SK-N-SH (cell line): ENCODE measurements around the gene CDX1. TPM values are rescaled to one million over a fixed set of nuclear protein-coding genes. Genes with fewer than 3 reads are reported as not detected.

Experiments
- CTCF ChIA-PET: fragments of 300-600, 350-600 bp; formaldehyde crosslinking; extraction: SDS; loops from one replicate; lab custom pipeline; 2021; lab: Yijun Ruan, JAX
- POLR2A ChIA-PET: fragments of 350-600 bp; sonication (Branson Sonifier 250); formaldehyde crosslinking; extraction: SDS; loops from one replicate; lab custom pipeline; 2020; ENCODE audit warnings: antibody characterized with exemption, inconsistent platforms; lab: Yijun Ruan, JAX
- DNase-seq: peaks from one replicate; pipeline ENCODE4 v3.0.0; 2012
- H2AFZ ChIP-seq: fragments of 200-600 bp; sonication (generic); 2 replicates; pipeline ENCODE4 v1.8.1; 2016; ENCODE audit warnings: antibody characterized with exemption, mild to moderate bottlenecking, low read depth
- H3F3A ChIP-seq: fragments of 200-600 bp; sonication (generic); replicated peaks from 2 replicates; pipeline ENCODE3; 2016; ENCODE audit warnings: antibody characterized with exemption, mild to moderate bottlenecking; ENCODE audit not compliant: insufficient read depth
- H3K27ac ChIP-seq, 2 experiments: fragments of 200-500 bp in 1 of 2; fragments of 200-600 bp in 1 of 2; sonication (Bioruptor generic) in 1 of 2; sonication (generic), shearing (Covaris generic) in 1 of 2; 2 replicates each; pipeline versions ENCODE4 v1.5.1 to v1.6.1; 2014 to 2016; ENCODE audit warnings: low read depth in 2 of 2, inconsistent platforms in 1 of 2, low read length in 1 of 2, mild to moderate bottlenecking in 1 of 2, mixed read lengths in 1 of 2
- H3K27me3 ChIP-seq: fragments of 200-600 bp; sonication (generic), shearing (Covaris generic); 2 replicates; pipeline ENCODE4 v1.6.1; 2016; ENCODE audit warnings: mixed run types; ENCODE audit not compliant: insufficient read depth
- H3K36me3 ChIP-seq, 2 experiments: fragments of 200-500 bp in 1 of 2; fragments of 200-600 bp in 1 of 2; sonication (Bioruptor generic) in 1 of 2; sonication (generic) in 1 of 2; replicated peaks in 1 of 2; 2 replicates each; pipeline versions ENCODE3 to v1.5.1; 2014 to 2016; ENCODE audit warnings: low read length in 1 of 2, mild to moderate bottlenecking in 1 of 2; ENCODE audit not compliant: insufficient read depth in 2 of 2, control insufficient read depth in 1 of 2
- H3K4me1 ChIP-seq, 2 experiments: fragments of 200-500 bp in 1 of 2; fragments of 200-600 bp in 1 of 2; sonication (Bioruptor generic) in 1 of 2; sonication (generic), shearing (Covaris generic) in 1 of 2; 2 replicates each; pipeline versions ENCODE4 v1.5.1 to v1.6.1; 2014 to 2016; ENCODE audit warnings: low read depth in 1 of 2, low read length in 1 of 2, mixed run types in 1 of 2; ENCODE audit not compliant: insufficient read depth in 2 of 2, control insufficient read depth in 1 of 2
- H3K4me2 ChIP-seq: fragments of 200-600 bp; sonication (generic), shearing (Covaris generic); 2 replicates; pipeline ENCODE4 v1.6.1; 2017; ENCODE audit warnings: mixed run types
- H3K4me3 ChIP-seq, 2 experiments: fragments of 200-500 bp in 1 of 2; fragments of 200-600 bp in 1 of 2; sonication (Bioruptor generic) in 1 of 2; sonication (generic), shearing (Covaris generic) in 1 of 2; 2 replicates each; pipeline versions ENCODE4 v1.5.1 to v1.8.1; 2014 to 2016; ENCODE audit warnings: low read depth in 2 of 2, inconsistent platforms in 1 of 2, low read length in 1 of 2, mild to moderate bottlenecking in 1 of 2, mixed read lengths in 1 of 2, moderate library complexity in 1 of 2
- H3K79me2 ChIP-seq: fragments of 200-600 bp; sonication (generic); 2 replicates; pipeline ENCODE4 v1.8.1; 2017; ENCODE audit warnings: mild to moderate bottlenecking; ENCODE audit not compliant: insufficient read depth
- H3K9ac ChIP-seq: fragments of 200-600 bp; sonication (generic); 2 replicates; pipeline ENCODE4 v1.6.1; 2017; ENCODE audit warnings: mixed run types
- H3K9me2 ChIP-seq: fragments of 200-600 bp; sonication (generic); 2 replicates; pipeline ENCODE4 v1.6.1; 2017; ENCODE audit warnings: mixed run types
- H3K9me3 ChIP-seq: fragments of 200-600 bp; sonication (generic); 2 replicates; pipeline ENCODE4 v1.6.1; 2017; ENCODE audit warnings: mixed run types, mild to moderate bottlenecking, moderate library complexity
- H4K20me1 ChIP-seq: fragments of 200-600 bp; sonication (generic); 2 replicates; pipeline ENCODE4 v1.6.1; 2017; ENCODE audit warnings: mild to moderate bottlenecking, mixed run types; ENCODE audit not compliant: insufficient read depth
- ELF1 ChIP-seq: IDR thresholded peaks from 2 replicates; pipeline ENCODE4 v1.4.0; 2012
- JUND ChIP-seq: IDR thresholded peaks from 2 replicates; pipeline ENCODE4 v1.4.0; 2012
- MXI1 ChIP-seq: IDR thresholded peaks from 2 replicates; pipeline ENCODE4 v1.6.1; 2012; ENCODE audit warnings: mild to moderate bottlenecking, low read depth, low read length, improper control_type of control experiment
- POLR2AphosphoS5 ChIP-seq: IDR thresholded peaks from 2 replicates; pipeline ENCODE4 v1.6.1; 2012; ENCODE audit warnings: low read depth, low read length
- RAD21 ChIP-seq: IDR thresholded peaks from 2 replicates; pipeline ENCODE4 v1.6.1; 2012; ENCODE audit warnings: mild to moderate bottlenecking, low read length
- RCOR1 ChIP-seq: fragments of 150-350 bp; IDR thresholded peaks from 2 replicates; pipeline ENCODE4 v1.6.1; 2017; ENCODE audit warnings: antibody characterized with exemption, low read length
- REST ChIP-seq: IDR thresholded peaks from 2 replicates; pipeline ENCODE4 v1.6.1; 2012; ENCODE audit warnings: mild to moderate bottlenecking, low read depth, low read length, moderate library complexity
- TAF1 ChIP-seq: IDR thresholded peaks from 2 replicates; pipeline ENCODE4 v1.6.1; 2012; ENCODE audit warnings: low read depth, mild to moderate bottlenecking, low read length, moderate library complexity, borderline replicate concordance
- TCF12 ChIP-seq: IDR thresholded peaks from 2 replicates; pipeline ENCODE4 v1.4.0; 2012
- ZBTB33 ChIP-seq: IDR thresholded peaks from 2 replicates; pipeline ENCODE4 v1.4.0; 2012; ENCODE audit warnings: low read depth, borderline replicate concordance
- WGBS: methylation state at CpG from one replicate; pipeline ENCODE4 v1.1.6; 2017; ENCODE audit warnings: low lambda C conversion rate; 5-methylcytosine and 5-hydroxymethylcytosine counted together
- polyA plus RNA-seq, 3 experiments: library from polyadenylated mRNA; depleted of rRNA; stranded (reverse); fragments of >200 nt; gene quantifications; 2 replicates each; pipeline ENCODE4 v1.2.3, GENCODE V29; 2012

CDX1 gene
- polyA plus RNA-seq, 1 of the 3 experiments (the other 2 are of a cell fraction) = 0.23 TPM

- H3K4me2 ChIP-seq = peak overlapping the region; percentile 97
- H3K9me2 ChIP-seq = no peaks in the 10 kb centered on the region
- peaks cover 68% of the 10 kb centered on the region for H3K79me2 ChIP-seq
- no peak for DNase-seq
- no peak overlapping the region for H2AFZ ChIP-seq
- H3K27me3 ChIP-seq = no peaks in the 10 kb centered on the region
- TF ChIP-seq ELF1 (no peak), REST (no peak), TAF1 (no peak), ZBTB33 (no peak), TCF12 (no peak)
- peak overlapping the region; percentile 67 to 96 for H3K4me3 ChIP-seq
- H3K4me1 ChIP-seq = peaks cover 26 to 82% of the 10 kb centered on the region in 2 experiments
- ChIA-PET POLR2A (interaction anchor here (1.3 to 1.9 kb wide), 2 partner anchors 10 to 13 kb away, joined by 6 to 10 read pairs; no protein-coding TSS in a partner anchor), CTCF (interaction anchor here (0.9 to 4.2 kb wide), 7 partner anchors 9 to 65 kb away, joined by 3 to 24 read pairs (median 9); no protein-coding TSS in a partner anchor)
- 18% methylated on average over 1 of the region's 2 CpGs for WGBS
- H3F3A ChIP-seq = peaks cover 35% of the 10 kb centered on the region
- peaks cover 34% of the 10 kb centered on the region for H4K20me1 ChIP-seq
- H3K27ac ChIP-seq = peak overlapping the region; percentile 94 to 98; a peak in 3 of 4 replicates
- no peaks in the 10 kb centered on the region for H3K9me3 ChIP-seq
- peaks cover 4 to 8% of the 10 kb centered on the region in 2 experiments for H3K36me3 ChIP-seq
- no peak overlapping the region; the same call in 1 of the 2 replicates for H3K9ac ChIP-seq
Measured at GRCh38 chr5:150153483-150153882, 13.1 kb upstream of the CDX1 start.

GRCh38 chr5:150153957-150154617, 12.5 kb upstream of the CDX1 start:
- Histone ChIP-seq H3K9me3 (no peaks in the 10 kb centered on the region), H3K4me2 (peak overlapping the region; percentile 97), H3K4me3 (peak overlapping the region; percentile 67 to 96), H3F3A (peaks cover 35% of the 10 kb centered on the region), H3K27me3 (no peaks in the 10 kb centered on the region), H3K36me3 (peaks cover 4 to 8% of the 10 kb centered on the region in 2 experiments), H3K79me2 (peaks cover 62% of the 10 kb centered on the region), H4K20me1 (peaks cover 34% of the 10 kb centered on the region), H3K9me2 (no peaks in the 10 kb centered on the region), H3K4me1 (peaks cover 31 to 83% of the 10 kb centered on the region in 2 experiments), H3K27ac (peak overlapping the region; percentile 94 to 98), H3K9ac (peak overlapping the region; percentile 73; the same call in 1 of the 2 replicates), H2AFZ (no peak overlapping the region)
- no peak for DNase-seq
- 54% methylated on average over 9 of the region's 9 CpGs for WGBS
- TF ChIP-seq JUND (no peak), RAD21 (peak; percentile 23; the same call in 1 of the 2 replicates), POLR2AphosphoS5 (no peak), TCF12 (no peak), MXI1 (peak; percentile 48), REST (no peak), RCOR1 (peak; percentile 5; the same call in 1 of the 2 replicates)
- ChIA-PET CTCF (interaction anchor here (1.1 to 4.2 kb wide), 8 partner anchors 8 to 65 kb away, joined by 4 to 24 read pairs (median 8); no protein-coding TSS in a partner anchor), POLR2A (interaction anchor here (1.9 kb wide), 1 partner anchor 14 kb away, joined by 6 read pairs; no protein-coding TSS in a partner anchor)
